GM12891 (cell line): ENCODE data around the gene BTBD2.

Experiments
- PAX5 ChIP-seq: IDR thresholded peaks from 2 replicates; pipeline ENCODE4 v1.6.1; 2011; ENCODE audit warnings: low read length, moderate library complexity, mild to moderate bottlenecking; ENCODE audit not compliant: insufficient read depth, severe bottlenecking
- POLR2A ChIP-seq: IDR thresholded peaks from 2 replicates; pipeline ENCODE4 v1.6.1; 2011; ENCODE audit warnings: low read depth, low read length, control low read depth
- POLR2AphosphoS5 ChIP-seq: IDR thresholded peaks from 2 replicates; pipeline ENCODE4 v1.6.1; 2011; ENCODE audit warnings: low read depth, low read length, control low read depth
- POU2F2 ChIP-seq: IDR thresholded peaks from 2 replicates; pipeline ENCODE4 v1.6.1; 2011; ENCODE audit warnings: low read depth, mild to moderate bottlenecking, control low read depth, low read length, moderate library complexity
- SPI1 ChIP-seq: IDR thresholded peaks from 2 replicates; pipeline ENCODE4 v1.6.1; 2011; ENCODE audit warnings: low read depth, low read length, control low read depth
- TAF1 ChIP-seq: IDR thresholded peaks from 2 replicates; pipeline ENCODE4 v1.6.1; 2011; ENCODE audit warnings: low read depth, low read length, control low read depth

DNA sequence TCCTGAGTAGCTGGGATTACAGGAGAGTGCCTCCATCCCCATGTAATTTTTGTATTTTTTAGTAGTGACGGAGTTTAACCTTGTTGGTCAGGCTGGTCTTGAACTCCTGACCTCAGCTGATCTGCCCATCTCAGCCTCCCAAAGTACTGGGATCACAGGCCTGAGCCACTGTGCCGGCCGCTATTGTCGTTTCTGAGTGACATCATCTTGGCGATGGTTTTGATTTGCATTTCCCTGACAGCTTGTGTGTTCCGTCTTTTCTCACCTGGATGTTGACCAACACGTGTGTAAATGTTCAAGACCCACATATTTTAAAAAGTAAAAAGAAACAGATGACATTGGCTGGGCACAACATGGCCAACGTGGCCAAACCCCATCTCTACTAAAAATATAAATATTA lies 48.3 kb upstream of the BTBD2 start:
- no peak for TF ChIP-seq POLR2AphosphoS5
- TF ChIP-seq POLR2A = no peak
- no peak for TF ChIP-seq POU2F2
- TF ChIP-seq SPI1 = no peak
- no peak for TF ChIP-seq PAX5
- no peak for TF ChIP-seq TAF1
